ENCODE measurements around the gene PCBP3.

- TF ChIP-seq POLR2A (IDR thresholded peaks at IDR 0.05), result no peak
- TF ChIP-seq, protein P1, sequence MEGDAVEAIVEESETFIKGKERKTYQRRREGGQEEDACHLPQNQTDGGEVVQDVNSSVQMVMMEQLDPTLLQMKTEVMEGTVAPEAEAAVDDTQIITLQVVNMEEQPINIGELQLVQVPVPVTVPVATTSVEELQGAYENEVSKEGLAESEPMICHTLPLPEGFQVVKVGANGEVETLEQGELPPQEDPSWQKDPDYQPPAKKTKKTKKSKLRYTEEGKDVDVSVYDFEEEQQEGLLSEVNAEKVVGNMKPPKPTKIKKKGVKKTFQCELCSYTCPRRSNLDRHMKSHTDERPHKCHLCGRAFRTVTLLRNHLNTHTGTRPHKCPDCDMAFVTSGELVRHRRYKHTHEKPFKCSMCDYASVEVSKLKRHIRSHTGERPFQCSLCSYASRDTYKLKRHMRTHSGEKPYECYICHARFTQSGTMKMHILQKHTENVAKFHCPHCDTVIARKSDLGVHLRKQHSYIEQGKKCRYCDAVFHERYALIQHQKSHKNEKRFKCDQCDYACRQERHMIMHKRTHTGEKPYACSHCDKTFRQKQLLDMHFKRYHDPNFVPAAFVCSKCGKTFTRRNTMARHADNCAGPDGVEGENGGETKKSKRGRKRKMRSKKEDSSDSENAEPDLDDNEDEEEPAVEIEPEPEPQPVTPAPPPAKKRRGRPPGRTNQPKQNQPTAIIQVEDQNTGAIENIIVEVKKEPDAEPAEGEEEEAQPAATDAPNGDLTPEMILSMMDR (IDR thresholded peaks at IDR 0.05), result no peak
Observed at GRCh38 chr21:45774291-45774690, 130.8 kb downstream of the PCBP3 start.
